ENCODE results near the gene MYLK.
"Not testable (repeated sequence)": the region's sequence is repeated elsewhere in the genome, so short reads cannot be mapped to it uniquely, and the experiment has no call there.

The MYLK gene

DNA sequence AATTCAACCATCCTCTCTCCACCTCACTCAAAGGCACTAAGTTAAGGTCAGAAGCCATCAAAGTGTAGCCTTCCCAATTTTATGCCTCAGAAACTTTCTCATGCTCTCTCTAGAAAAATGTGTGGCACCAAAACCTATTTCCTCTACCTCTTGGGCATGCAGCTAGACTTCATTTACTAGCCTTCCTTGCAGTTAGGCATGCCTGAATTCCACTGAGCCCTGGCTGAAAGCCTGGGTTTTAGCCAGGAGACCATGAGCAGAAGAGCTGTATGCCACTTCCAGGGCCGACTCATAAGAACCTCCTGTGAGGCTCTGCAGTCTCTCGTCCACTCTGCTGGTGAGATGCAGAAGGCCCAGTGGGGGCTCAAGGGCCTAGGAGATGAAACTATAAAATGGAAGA is 145.0 kb downstream of the MYLK start:
- DNase-seq, result no peak

- not testable (repeated sequence) for DNase-seq
Observed at GRCh38 chr3:123738522-123738921, 145.6 kb downstream of the MYLK start.

DNA sequence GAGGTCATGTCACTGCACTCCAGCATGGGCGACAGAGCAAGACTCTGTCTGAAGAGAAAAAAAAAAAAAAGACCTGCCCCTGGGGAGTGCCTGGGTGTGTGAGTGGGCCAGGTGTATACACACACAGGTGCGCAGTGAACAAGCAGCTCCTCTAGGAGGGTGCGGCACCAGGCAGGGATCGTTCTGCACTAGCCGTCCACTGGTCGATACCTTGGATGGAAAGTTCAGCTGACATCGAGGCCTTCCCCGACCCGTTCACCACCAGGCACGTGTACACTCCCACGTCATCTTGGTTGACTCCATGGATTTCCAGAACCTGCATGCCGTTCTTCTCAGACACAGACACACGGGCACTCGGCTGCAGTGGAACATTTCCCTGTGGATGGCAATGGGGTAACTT is 147.0 kb downstream of the MYLK start:
- DNase-seq, result no peak

DNA sequence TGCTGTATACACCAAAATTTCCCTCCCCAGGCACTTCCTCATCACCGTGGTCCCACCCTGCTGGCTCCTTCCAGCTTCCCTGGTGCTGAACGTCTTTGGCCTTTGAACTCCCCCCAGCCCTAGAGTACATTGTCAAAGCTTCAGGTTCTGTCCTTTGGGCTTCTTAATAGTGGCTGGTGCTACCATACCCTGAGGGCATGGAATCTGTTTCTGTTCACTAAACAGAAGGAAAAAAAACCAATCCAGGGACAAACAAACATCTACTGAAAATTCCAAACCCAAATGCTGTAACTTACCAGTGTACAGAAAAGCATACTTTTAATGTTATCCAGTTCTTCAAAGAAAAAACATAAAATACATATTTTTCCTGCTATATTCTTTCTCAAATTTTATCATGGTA is 148.7 kb downstream of the MYLK start:
- DNase-seq, result no peak

DNA sequence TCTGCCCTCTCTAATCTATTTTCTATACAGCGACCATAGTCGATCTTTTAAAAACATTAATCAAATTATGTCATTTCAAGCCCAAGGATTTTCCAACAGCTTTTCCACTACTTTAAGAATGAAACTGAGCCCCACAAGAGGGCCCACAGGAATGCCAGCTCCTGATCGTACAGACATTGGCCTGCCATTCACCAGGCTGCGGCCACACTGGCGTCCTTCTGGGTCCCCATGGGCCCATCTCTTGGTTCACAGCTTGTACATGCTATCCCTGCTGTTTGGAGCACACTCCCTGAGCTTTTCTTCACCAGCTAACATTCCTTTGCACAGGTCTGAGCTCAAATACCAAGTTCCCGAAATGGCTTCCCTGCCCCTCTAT is 149.6 kb downstream of the MYLK start:
- DNase-seq, result no peak

GRCh38 chr3:123733805-123734526 is 150.2 kb downstream of the MYLK start:
- DNase-seq, result no peak

DNA sequence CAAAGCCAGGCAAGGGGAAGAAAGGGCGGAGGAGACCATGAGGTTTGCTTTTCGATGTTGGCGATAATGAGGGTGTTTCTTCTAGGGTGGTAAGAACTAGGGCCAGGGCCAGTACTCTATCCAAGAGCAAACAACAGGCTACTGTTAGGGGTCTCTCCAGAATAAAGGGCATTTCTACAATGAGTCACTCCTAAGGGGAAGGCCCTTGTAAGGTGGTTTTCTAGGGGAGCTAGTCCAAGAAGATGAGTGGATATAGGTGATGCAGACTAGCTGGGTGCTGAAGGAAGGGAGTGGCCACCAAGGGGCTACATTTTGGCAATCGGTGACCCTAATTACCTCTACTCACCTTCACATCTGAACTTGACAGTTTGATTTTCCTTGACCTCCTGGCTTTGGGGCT is 150.8 kb downstream of the MYLK start:
- DNase-seq, result no peak

- DNase-seq, result no peak
Observed at GRCh38 chr3:123732447-123732846, 151.7 kb downstream of the MYLK start.

DNA sequence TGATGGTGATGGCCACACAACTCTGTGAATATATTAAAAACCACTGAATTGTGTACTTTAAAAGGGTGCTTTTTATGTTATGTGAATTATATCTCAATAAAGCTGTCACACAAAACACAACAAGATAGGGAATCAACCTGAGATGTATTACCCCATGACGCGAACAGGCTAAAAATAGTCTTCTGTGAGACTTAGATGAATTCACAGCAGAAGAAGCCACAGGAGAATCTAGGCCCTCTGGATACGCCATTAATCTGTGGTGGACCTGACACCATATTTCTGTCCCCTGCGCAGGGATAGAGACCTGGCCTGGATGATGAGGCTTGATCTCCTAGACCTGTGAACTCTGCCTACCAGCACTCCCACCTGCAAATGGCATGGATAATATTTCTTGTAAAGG is 153.3 kb downstream of the MYLK start:
- DNase-seq, result no peak

DNA sequence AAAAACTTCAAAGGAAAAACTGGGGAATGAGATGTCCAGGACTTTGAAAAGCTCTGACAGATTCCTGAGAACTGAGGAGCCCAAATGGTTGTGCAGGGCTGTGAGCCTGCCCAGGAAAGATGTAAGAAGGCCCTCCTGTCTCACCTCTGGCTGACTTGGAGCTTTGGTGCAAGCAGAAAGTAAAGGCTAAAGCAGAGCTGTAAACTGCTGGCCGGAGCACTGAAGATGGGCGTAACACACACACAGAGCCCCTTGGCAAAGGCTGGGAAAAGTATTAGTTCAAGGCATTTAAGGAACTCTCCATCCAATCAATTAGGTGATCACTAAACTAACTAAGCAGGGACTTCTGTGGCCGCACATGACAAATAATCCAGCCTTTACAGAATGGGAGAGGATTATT is 155.1 kb downstream of the MYLK start:
- no peak for DNase-seq

- DNase-seq, result no peak
Observed at GRCh38 chr3:123728014-123728413, 156.1 kb downstream of the MYLK start.

DNA sequence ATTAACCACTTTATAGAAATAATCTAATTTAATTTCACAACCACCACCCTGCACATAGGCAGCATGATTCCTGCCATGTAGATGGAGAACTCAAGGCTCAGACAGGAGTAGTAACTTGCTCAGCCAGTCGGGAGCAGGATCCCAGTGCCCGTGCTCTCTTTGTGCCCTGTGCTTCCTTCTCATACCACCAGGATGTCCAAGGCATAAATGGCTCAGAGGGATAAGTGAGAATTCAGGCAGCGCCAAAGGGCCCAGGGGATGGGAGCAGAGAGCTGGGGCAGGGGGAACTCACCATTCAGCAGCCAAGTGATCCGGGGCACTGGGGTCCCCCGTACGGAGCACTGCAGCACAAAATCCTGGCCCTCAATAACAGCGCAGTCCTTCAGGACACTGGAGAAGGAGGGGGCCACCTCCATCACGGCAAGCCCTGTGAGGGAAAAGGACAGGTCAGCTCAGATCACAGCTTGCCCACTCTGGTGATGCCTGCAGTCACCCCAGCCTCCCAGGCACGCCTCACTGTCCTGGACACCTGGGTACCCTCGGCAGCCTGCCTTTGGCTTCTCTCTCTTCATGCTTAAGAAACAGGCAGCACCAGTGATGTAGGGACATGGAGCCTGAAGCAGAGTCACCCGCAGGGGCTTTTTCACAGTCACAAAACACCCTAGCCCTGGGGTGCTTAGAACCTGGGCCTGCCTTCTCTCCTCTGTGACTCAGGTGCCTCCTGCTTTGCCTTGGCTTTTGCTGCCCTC is 158.3 kb downstream of the MYLK start:
- DNase-seq, result no peak

GRCh38 chr3:123724306-123724705 is 159.8 kb downstream of the MYLK start:
- DNase-seq, result no peak

DNA sequence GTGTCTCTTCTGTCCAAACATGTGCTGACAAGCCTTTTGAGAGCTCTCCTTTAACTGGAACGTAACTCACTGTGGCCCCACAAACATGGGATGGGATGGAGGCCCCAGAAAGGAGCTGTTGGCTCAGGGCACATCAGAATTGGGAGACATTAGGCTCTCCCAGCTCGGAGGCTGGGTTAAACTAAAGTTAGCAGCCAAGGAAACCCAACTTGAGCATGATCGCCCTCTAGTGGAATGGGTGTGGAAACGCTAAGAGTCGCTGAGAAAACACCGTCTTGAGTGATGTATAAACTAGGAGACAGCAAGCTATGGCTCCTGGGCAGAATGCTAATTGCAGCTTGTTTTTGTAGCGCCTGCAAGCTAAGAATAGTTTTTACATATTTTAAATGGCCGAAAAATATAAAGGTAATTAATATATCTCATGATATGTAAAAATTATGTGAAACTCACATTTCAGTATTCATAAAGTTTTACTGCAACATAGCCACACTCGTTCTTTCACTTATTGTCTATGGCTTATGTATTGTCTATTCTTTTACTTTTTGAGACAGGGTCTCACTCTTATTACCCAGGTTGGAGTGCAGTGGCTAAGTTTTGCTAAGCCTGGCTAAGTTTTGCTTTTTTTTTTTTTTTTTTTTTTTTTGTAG is 160.5 kb downstream of the MYLK start:
- DNase-seq, result peak; percentile 58

DNA sequence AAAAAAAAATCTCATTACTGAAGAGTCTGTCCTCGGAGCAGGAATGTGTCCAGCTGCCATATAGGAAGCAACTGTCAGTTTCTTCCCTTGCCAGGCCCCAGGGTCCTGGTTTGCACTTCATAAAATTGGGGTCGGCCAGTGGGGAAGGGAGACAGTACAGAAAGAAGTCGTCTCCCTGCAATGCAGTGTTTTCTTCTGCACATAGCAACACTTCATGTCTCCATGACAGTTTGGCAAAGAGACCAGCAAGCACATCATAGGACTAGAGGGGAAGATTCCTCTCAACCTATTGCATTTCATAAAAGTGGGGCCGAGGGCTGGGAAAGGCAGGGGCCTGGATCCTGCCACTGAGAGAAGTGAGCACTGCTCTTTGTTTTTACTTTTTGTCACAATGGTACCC is 161.1 kb downstream of the MYLK start:
- DNase-seq, result no peak

DNA sequence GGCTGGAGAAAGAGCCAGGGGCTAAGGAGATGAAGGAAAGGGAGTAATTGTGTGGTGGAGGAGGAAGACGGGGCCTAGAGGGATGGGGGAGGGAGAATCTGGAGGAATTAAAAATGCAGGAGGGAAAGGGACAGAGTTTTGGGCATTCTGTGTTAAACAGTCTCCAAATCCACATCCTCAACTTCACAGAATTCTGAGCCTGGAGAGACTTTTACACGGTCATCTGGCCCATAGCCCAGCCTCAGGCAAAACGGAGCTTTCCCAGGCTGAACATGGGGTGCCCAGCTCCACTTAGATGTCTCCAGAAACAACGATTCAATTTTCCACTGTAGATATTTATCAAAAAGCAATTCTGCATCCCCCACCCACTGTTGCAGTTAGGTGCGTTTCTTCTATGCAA is 161.7 kb downstream of the MYLK start:
- no peak for DNase-seq

GRCh38 chr3:123722021-123722420 is 162.1 kb downstream of the MYLK start:
- no peak for DNase-seq

- not testable (repeated sequence) for DNase-seq
Observed at GRCh38 chr3:123721095-123721689, 162.9 kb downstream of the MYLK start.

DNA sequence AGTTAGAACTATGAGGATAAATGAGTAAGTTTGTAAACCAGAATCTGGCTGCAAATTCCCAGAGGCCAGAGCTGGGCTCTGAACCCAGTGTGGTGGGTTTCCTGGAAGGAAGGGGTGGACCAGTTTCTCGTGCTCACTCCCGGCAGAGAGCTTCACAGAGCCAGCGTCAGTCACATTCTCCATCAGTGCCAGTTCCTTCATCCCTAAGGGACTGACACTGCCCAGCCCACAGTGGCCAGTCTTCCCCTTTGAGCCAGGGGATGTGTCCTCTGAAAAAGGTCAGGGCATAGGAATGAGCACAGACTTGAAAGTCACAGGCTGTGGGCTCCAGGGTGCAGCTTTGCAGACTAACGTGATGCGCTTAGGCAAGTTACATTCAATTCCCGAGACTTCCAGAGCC is 163.5 kb downstream of the MYLK start:
- no peak for DNase-seq

DNA sequence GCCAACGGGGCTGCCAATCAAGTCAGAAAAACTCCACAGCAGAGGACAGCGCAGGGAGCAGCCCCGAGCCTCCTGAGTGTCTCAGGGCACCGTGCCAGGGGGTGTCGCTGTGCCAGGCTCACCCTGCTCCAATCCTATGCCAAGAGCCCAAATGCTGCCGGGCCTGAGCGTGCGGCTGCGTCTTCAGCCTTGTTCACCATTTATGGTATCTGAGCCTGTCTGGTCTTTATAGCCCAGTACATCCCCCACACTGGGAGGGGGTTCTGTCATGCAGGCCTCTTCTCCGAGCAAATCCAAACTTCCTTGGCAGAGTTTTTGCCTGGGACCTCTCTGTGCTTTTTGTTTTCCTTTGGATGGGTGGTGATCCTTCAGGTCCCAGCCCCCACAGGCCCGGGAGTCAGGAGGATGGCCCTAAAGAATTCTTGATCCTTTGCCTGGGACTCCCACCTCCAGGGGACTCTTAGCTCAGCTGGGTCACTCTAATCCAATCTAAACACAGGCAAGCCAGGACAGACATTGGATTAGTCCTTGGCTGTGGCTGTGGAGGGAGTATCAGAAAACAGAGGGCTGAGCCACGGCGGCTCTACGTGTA is 164.2 kb downstream of the MYLK start:
- DNase-seq, result no peak

GRCh38 chr3:123719061-123719756 is 164.9 kb downstream of the MYLK start:
- peak; percentile 29 for DNase-seq

DNA sequence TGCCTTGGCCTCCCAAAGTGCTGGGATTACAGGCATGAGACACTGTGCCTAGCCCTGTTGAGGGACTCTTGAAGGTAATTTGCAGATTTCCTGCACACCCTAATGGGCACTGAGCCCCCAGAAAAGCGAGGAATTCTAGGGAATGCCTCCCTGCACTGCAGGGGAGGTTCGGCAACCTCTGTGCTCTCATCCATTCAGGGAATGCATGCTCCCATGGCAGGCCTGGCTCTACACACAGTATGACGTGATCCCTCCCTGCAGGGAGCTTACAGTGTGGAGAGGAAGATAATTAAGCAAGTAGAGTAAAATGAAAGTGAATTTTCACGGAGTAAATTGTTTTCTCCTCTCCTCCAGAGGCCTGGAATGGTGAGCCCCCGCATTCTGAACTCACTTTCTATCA is 166.0 kb downstream of the MYLK start:
- DNase-seq, result no peak

- not testable (repeated sequence) for DNase-seq
Observed at GRCh38 chr3:123717451-123717850, 166.7 kb downstream of the MYLK start.
